Skin epidermis (tissue), 12 donors: ENCODE measurements around the gene TINCR.

Source experiments
- H3K27ac ChIP-seq, 21 experiments: fragments of 200-600 bp; sonication (generic) in 11 of 21; one replicate each; pipeline ENCODE4 v1.5.0; 2020; ENCODE audit warnings: mild to moderate bottlenecking in 3 of 21, inconsistent platforms in 2 of 21, moderate library complexity in 2 of 21
- H3K4me3 ChIP-seq, 7 experiments: fragments of 200-600 bp; sonication (generic) in 2 of 7; one replicate each; pipeline ENCODE4 v1.5.0; 2020; ENCODE audit warnings: inconsistent platforms in 2 of 7, mild to moderate bottlenecking in 2 of 7, moderate library complexity in 1 of 7

TINCR gene

GRCh38 chr19:5590151-5590864 lies 22.6 kb upstream of the TINCR start:
- Histone ChIP-seq H3K4me3 (no peak overlapping the region), H3K27ac (no peak overlapping the region)

- Histone ChIP-seq H3K27ac (no peak overlapping the region), H3K4me3 (no peak overlapping the region)
Measured at GRCh38 chr19:5588906-5589676, 21.3 kb upstream of the TINCR start.

GRCh38 chr19:5588441-5588840 lies 20.7 kb upstream of the TINCR start:
- Histone ChIP-seq H3K27ac (no peak overlapping the region), H3K4me3 (no peak overlapping the region)

DNA sequence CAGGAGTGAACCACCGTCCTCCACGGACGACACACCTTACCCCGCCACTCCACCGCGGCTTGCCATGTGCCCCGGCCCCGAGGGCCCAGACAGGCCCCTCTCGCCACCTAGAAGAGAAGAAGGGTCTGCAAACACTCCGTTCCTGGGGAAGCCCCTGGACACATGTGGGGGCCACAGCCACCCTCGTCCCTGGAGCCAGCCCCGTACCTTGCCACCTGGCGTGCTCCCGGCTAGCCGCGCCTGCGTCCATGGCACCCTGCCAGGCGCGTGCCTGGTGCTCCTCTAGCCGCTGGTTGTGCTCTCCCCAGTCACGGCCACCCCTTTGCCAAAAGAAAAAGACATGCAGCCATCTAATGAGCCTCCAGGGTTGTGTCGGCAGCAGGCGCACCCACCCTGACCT lies 19.9 kb upstream of the TINCR start:
- Histone ChIP-seq H3K4me3 (no peak overlapping the region), H3K27ac (no peak overlapping the region)

DNA sequence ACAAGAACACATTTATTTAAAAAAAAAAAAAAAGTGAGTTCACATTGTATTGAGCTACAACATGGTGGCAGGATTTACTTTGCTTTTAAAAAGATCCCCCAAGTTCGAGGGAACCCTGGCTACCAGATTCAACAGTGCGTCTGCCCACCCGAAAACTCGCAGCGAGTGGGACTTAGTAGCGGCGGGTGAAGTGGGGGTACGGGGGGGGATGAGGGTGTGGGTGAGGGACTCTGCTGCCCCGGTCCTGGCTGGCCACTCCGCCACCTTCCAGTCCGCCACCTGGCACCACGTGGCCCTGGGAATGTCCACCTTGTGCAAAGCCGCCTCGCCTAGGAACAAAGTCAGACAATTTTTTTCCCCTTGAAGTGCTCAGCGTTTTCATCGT lies 19.3 kb upstream of the TINCR start:
- no peak overlapping the region for H3K4me3 ChIP-seq
- H3K27ac ChIP-seq = no peak overlapping the region

GRCh38 chr19:5586300-5587070 lies 18.7 kb upstream of the TINCR start:
- Histone ChIP-seq H3K4me3 (no peak overlapping the region), H3K27ac (peak overlapping the region in 14 of 21 experiments; percentile 18 to 80 (median 62))

DNA sequence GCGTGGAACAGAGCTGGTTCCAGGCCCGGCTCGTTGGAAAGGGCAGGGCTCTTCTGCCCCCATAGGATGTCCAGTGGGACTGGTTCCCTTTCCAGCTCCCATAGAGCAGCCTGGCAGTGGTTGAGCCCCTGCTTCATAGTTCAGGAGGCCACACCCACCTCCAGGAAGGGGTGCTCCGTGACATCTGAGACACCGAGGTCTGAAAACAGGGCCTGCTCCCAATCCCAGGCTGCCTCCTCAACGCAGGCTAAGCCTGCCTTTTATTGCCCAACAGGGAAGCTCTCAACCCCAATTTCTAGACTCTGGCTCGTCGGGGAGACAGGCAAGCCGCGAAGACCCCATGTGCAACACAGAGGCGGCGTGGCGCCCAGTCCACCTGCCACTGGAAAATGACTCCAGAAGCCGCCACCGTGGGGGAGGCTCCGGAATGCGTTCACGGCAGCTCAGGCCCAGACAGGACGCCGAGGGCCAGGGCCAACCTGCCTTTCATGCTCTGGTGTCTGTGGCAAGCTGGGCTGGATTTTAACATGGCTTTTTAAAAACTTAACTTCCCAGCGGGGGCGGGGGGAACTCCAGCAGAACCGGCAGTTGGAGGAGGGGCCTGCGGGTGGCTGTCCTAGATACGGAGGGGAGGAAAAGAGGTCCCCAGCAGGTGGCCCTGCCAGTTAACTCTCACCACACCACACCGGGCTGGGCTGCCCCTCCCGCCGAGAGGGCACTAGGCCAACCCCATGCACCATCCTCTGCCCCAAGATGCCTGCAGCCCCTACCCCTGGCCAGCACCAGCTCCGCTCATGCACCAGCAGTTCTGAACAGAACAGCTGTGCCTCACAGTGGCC lies 17.9 kb upstream of the TINCR start:
- H3K4me3 ChIP-seq = no peak overlapping the region
- H3K27ac ChIP-seq = peak overlapping the region in 19 of 21 experiments; percentile 1 to 80 (median 67)

GRCh38 chr19:5580161-5580571 lies 12.4 kb upstream of the TINCR start:
- Histone ChIP-seq H3K4me3 (no peak overlapping the region), H3K27ac (no peak overlapping the region)

- Histone ChIP-seq H3K27ac (no peak overlapping the region), H3K4me3 (no peak overlapping the region)
Measured at GRCh38 chr19:5579697-5580096, 11.9 kb upstream of the TINCR start.

GRCh38 chr19:5579286-5579685 lies 11.5 kb upstream of the TINCR start:
- Histone ChIP-seq H3K4me3 (no peak overlapping the region), H3K27ac (no peak overlapping the region)

DNA sequence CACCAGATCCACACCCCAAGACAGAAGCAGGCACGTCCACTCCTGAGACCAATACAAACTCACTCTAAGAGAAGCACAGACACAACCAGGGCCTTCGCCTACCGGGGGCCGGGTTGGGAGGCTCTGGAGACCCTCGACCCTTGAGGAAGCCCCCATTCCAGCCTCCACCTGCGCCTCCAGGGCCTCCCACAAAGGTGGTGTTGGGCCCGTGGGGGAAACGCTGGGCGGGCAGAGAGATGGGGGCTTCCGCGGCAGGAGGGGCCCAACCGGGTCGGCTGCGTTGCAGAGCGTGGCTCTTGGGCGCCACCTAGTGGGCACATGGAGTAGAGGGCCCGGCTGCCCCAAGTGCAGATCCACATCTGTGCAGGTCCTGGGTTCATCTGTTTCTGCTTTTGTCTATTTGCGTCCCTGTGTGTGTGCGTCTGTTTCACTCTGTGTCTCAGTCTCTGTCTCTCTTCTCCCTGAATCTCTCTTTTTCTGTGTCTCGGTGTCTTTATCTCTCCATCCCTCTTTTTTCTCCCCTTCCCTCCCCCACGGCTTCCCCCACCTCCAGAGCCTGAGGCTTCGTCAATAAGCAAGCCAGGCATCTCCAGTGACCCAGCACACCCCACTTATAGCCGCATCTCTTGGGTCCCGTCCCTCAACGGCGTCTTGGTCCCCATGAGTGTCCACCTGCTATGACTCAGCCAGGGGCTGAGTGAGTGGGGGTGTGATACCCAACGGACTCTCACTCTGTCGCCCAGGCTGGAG lies 10.5 kb upstream of the TINCR start:
- peak overlapping the region in 5 of 7 experiments; percentile 5 to 13 (median 12) for H3K4me3 ChIP-seq
- peak overlapping the region in 20 of 21 experiments; percentile 12 to 88 (median 66) for H3K27ac ChIP-seq

GRCh38 chr19:5575590-5575989 lies 7.8 kb upstream of the TINCR start:
- H3K27ac ChIP-seq = peak overlapping the region in 5 of 21 experiments; percentile 11 to 57 (median 41)
- no peak overlapping the region for H3K4me3 ChIP-seq

- Histone ChIP-seq H3K27ac (no peak overlapping the region), H3K4me3 (no peak overlapping the region)
Measured at GRCh38 chr19:5572556-5573286, 5.0 kb upstream of the TINCR start.

DNA sequence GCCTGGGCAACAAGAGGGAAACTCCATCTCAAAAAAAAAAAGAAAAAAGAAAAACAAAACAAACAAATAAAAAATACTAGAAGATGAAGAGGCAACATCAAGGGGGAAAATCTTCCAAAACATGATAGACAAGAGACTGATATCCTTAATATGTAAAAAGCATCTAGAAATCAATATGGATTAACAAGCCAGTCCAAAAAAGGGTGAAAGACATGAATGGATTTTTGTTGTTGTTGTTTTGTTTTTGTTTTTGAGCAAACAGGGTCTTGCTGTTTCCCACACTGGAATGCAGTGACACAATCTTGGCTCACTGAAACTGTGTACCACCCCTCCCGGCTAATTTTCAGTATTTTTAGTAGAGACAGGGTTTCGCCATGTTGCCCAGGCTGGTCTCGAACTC lies 4.0 kb upstream of the TINCR start:
- Histone ChIP-seq H3K27ac (peak overlapping the region in 2 of 21 experiments; percentile 6 to 23), H3K4me3 (no peak overlapping the region)

DNA sequence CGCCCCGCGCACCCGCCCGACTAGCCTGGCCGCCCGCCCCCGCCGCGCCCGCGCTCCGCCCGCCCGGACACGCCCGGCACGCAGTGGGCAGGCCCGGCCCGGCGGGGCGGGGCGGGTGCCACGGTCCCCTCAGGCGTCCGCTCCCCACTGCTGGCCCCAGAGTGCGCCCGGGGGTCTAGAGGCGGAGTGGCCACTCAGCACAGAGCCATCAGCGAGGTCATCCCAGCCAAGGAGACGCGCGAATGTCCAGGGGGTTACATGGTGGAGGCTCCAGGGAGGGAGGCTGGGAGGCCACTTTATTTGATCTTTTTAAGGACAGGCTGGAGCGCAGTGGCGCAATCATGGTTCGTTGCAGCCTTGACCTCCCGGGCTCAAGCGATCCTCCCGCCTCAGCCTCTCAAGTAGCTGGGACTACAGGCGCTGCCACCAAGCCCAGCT lies 236 bp upstream of the TINCR start:
- Histone ChIP-seq H3K27ac (peak overlapping the region in 18 of 21 experiments; percentile 64 to 95 (median 86)), H3K4me3 (peak overlapping the region; percentile 25 to 67 (median 52))

DNA sequence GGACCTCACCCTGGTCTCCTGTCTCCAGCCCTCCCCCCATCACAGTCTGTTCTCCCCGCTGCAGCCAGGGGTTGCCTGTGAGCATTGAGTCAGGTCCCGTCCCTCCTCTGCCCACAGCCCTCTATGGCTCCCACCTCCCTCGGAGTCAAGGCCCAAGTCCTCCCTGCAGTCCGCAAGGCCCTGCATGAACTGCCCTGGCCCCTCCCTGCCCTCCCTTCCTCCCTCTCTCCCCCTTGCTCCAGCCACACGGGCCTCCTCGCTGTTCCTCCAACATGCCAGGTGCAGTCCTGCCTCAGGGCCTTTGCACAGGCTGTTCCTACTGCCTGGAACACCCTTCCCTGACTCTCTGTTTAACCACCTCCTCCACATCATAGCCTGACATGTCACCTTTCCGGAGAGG lies 2.8 kb downstream of the TINCR start:
- peak overlapping the region in 6 of 7 experiments; percentile 20 to 67 (median 53) for H3K4me3 ChIP-seq
- peak overlapping the region in 9 of 21 experiments; percentile 11 to 95 (median 40) for H3K27ac ChIP-seq

DNA sequence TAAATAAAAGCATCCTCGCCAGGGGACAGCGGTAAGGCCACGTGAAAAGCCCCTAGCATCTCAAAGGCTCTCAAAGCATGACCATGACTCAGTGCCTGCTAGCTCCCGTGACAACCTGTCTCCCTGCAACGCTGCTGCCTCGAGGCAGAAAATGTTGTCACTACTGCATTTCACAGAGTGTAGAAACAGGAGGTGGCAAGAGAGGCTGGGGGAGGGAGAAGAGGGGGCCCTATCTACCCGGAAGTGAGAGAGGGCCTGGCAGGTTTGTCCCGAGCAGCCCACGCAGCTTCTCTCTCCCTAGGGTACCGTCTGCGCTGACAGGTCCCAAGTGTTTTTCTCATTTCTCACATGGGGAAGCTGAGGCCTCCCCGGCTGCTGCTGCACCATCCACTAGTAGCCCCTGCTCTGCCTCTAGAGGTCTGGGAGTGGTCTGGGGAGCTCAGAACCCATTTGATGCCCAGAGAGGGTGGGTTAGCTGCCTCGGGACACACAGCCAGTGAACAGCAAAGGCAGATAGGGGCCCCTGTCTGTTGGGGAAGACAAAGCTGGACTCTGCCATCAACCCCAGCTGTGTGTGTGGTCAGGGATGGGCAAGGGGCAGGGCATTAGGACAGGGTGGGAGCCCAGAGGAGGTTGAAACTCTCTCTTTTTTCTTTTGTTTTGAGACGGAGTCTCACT lies 3.7 kb downstream of the TINCR start:
- H3K27ac ChIP-seq = peak overlapping the region in 12 of 21 experiments; percentile 9 to 95 (median 40)
- peak overlapping the region in 3 of 7 experiments; percentile 14 to 63 (median 25) for H3K4me3 ChIP-seq
